Activated gamma-delta T cell treated with Interleukin-2 at 50 U/mL for 16 hours (primary cell): ENCODE results near the gene SYVN1.
"Not testable (repeated sequence)": the region's sequence is repeated elsewhere in the genome, so short reads cannot be mapped to it uniquely, and the experiment has no call there.

Experiments used
- DNase-seq: peaks from one replicate; pipeline ENCODE4 v3.0.0-alpha.2; 2020

The SYVN1 gene

GRCh38 chr11:65150509-65151299 is 16.4 kb upstream of the SYVN1 start:
- no peak for DNase-seq

- not testable (repeated sequence) for DNase-seq
Measured at GRCh38 chr11:65150131-65150508, 15.8 kb upstream of the SYVN1 start.

DNA sequence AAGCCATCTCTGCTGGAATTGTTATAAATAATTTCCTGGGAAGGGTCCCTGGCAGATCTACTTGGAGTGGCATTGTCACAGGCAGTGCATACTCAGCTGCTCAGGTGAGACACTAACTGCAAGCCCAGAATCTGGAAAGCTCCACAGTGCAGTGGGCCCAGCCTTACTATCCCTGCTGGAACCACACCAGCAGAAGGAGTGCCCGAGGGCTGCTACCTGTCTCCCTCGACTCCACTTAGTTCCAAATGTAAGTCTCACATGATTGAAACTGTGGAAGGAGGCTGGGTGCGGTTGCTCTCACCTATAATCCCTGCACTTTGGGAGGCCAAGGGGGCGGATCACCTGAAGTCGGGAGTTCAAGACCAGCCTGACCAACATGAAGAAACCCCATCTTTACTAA is 14.3 kb upstream of the SYVN1 start:
- DNase-seq, result no peak

GRCh38 chr11:65147352-65148075 is 13.2 kb upstream of the SYVN1 start:
- no peak for DNase-seq

GRCh38 chr11:65141896-65142494 is 7.7 kb upstream of the SYVN1 start:
- no peak for DNase-seq

DNA sequence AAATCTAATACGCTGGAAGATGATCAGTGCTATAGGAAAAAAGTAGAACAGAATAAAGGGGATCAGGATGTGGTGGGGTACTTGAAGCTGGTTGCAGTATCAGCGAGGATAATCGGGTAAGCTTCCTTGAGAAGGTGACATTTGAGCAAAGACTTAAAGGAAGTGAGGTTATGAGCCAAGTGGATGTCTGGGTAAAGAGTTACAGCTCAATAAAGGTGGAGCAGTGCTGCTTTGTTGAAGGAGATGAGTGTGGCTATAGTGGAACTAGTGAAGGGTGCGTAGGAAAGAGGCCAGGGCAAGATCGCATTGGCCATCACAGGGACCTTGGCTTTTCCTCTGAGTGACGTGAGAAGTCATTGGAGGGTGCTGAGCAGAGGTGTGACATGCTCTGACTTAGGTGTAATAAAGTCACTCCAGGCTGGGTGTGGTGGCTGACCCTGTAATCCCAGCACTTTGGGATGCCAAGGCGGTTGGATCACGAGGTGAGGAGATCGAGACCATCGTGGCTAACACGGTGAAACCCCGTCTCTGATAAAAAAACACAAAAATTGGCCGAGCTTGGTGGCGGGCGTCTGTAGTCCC is 2.3 kb upstream of the SYVN1 start:
- DNase-seq, result no peak

DNA sequence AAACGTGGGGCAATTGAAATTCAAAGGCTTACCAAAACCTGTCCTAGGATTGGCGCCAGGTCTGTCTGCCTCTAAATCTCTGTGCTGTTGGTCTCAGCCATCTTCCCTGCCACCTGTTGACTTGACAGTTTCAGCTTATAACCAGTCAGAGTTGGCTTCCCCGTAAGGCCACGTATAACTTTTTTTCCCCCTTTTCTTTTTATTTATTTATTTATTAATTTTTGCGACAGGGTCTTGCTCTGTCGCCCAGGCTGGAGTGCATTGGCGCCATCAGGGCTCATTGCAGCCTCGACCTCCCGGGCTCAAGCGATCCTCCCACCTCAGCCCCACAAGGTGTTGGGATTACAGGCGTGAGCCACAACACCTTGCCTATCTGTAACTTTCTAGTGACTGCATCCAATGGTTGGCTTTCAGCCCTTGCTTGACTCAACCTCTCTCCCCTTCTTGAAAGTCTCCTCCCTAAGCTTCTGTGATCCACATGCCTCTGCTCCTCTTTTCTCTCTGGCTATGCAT is 1.4 kb upstream of the SYVN1 start:
- DNase-seq, result no peak

GRCh38 chr11:65134952-65135632 is 773 bp upstream of the SYVN1 start:
- peak; percentile 80 for DNase-seq

DNA sequence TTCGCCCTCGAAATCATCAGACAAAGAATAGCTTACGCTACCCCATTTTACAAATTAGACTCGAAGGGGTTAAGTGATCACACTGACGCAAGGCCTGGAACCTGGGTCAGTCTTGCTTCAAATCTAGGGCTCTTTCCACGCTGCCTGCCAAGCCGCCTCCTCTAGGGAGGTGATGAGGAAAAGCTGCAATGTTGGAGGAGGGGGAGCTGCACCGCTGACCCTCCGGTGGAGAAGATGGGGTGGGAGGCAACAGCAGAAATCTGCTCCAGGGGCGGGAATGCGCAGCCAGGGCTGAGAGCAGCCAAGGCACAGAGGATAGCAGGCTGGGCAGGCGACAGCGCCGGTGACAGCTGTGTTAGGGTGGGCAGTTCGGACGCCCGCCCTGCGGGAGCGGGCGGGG is 595 bp downstream of the SYVN1 start:
- no peak for DNase-seq

GRCh38 chr11:65132988-65133700 is 1.2 kb downstream of the SYVN1 start:
- DNase-seq, result no peak

DNA sequence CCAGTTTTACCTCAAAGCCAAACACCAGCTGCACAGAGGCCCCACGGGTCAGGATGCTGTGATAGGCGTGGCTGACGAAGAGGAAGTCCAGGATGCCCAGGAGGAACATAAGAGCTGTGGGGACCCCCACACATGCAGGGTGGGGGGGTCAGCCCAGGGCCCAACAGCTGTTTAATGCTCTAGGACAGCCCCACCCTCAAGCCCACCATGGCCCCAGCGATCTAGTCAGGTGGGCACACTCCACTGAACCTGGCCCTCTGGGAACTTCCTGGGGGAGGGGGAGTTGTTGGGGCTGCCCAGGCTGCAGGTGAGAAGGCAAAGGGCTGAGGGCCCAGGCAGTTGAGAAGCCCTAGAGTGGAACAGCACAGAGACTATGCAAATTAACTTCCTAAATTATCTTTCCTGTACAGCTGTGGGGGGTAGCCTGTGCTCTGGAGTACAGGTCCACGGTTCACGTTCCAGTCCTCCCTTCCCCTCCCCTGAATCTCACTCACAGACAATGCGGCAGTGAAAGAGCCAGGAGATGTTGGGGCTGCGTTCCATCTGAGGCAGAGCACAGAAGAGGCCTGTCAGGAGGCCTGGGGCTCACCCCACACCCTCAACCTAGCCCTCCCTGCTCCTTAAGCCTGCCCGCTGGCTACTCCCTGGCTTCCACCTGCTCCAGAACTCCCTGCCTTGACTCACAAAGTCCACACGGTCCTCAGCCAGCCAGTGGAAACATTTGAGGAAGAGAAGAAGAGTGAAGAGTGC is 1.9 kb downstream of the SYVN1 start:
- no peak for DNase-seq

GRCh38 chr11:65131895-65132237 is 2.5 kb downstream of the SYVN1 start:
- no peak for DNase-seq

GRCh38 chr11:65131417-65131776 is 2.9 kb downstream of the SYVN1 start:
- DNase-seq, result no peak

- no peak for DNase-seq
Measured at GRCh38 chr11:65130631-65131416, 3.5 kb downstream of the SYVN1 start.

DNA sequence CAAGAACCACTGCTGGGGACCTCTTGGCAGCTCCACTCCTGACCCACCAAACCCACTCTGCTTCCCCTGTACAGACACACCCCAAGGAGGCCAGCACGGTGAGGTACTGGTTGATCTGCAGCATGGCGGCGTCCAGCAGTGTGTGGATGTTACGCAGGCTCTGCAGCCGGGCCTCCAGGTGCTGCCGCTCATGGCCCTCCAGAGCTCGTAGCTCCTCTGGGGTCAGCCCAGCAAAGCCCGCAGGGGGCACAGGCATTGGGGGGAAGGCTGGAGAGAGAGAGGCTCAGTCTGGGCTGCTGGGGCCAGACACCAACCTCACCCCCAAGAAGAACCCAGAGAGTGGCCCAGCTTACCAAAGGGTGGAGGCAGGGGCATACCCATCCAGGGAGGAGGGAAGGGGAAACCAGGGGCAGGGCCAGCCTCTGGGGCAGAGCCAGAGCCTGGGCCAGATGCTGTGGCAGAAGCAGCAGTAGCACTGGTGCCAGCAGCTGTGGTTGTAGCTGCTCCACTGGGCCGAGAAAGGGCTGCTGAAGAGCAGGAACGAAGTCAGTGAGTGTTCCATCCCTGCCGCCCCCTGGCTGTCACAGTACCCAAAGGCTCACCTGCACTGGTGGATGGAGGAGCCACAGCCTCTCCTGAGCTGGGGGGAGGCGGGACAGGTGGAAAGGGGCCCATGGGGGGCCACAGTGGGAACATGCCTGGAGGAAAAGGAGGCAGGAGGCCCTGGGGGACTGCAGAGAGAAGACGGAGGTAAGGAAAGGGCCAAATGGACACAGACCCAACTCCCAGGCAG is 4.5 kb downstream of the SYVN1 start:
- DNase-seq, result no peak

- no peak for DNase-seq
Measured at GRCh38 chr11:65128182-65129145, 5.9 kb downstream of the SYVN1 start.

GRCh38 chr11:65127473-65128181 is 6.7 kb downstream of the SYVN1 start:
- DNase-seq, result no peak
